CD4-positive, alpha-beta memory T cell (primary cell): ENCODE measurements around the gene TMEM63B. TPM values are rescaled to one million over a fixed set of nuclear protein-coding genes. Genes with fewer than 3 reads are reported as not detected.

ENCODE experiments used
- CTCF ChIA-PET: fragments of 350-600 bp; sonication (Branson Sonifier 250); formaldehyde crosslinking; loops from one replicate; lab custom pipeline; 2021; ENCODE audit warnings: inconsistent platforms; ENCODE audit not compliant: partially characterized antibody; lab: Charles Lee
- POLR2A ChIA-PET: fragments of 350-600 bp; sonication (Branson Sonifier 250); formaldehyde crosslinking; loops from one replicate; lab custom pipeline; 2021; ENCODE audit not compliant: partially characterized antibody; lab: Charles Lee
- DNase-seq, 5 donors: peaks; one replicate each; pipeline versions ENCODE4 v3.0.0 to v3.0.0-alpha.2; 2020 to 2022; ENCODE audit warnings: mixed read lengths in 1 of 5
- H3K27ac ChIP-seq: one replicate; pipeline ENCODE4 v1.7.0; 2013; ENCODE audit warnings: low read depth, low read length
- H3K27me3 ChIP-seq: 2 replicates; pipeline ENCODE4 v1.7.0; 2013; ENCODE audit warnings: mild to moderate bottlenecking, low read length, moderate library complexity; ENCODE audit not compliant: insufficient read depth
- H3K36me3 ChIP-seq: 2 replicates; pipeline ENCODE4 v1.7.0; 2013; ENCODE audit warnings: mild to moderate bottlenecking, low read length, moderate library complexity; ENCODE audit not compliant: insufficient read depth
- H3K4me1 ChIP-seq: 2 replicates; pipeline ENCODE4 v1.7.0; 2013; ENCODE audit warnings: mild to moderate bottlenecking, low read length, moderate library complexity; ENCODE audit not compliant: insufficient read depth
- H3K4me3 ChIP-seq, 2 donors: one replicate each; pipeline ENCODE4 v1.7.0; 2013; ENCODE audit warnings: low read length in 2 of 2, mild to moderate bottlenecking in 1 of 2
- H3K9me3 ChIP-seq, 2 donors: one replicate each; pipeline ENCODE4 v1.7.0; 2013; ENCODE audit warnings: low read length in 2 of 2, control low read depth in 1 of 2; ENCODE audit not compliant: control insufficient read depth in 1 of 2
- H3K27ac Mint-ChIP-seq, 7 donors: one replicate each; pipeline ENCODE4 v1.8.0; 2020 to 2021; ENCODE audit warnings: mixed read lengths in 7 of 7, mild to moderate bottlenecking in 6 of 7, inconsistent platforms in 3 of 7, moderate library complexity in 3 of 7
- H3K27me3 Mint-ChIP-seq, 2 donors: one replicate each; pipeline ENCODE4 v1.8.0; 2020 to 2021; ENCODE audit warnings: mixed read lengths in 2 of 2
- H3K36me3 Mint-ChIP-seq, 2 donors: one replicate each; pipeline ENCODE4 v1.8.0; 2020 to 2021; ENCODE audit warnings: mixed read lengths in 2 of 2, inconsistent platforms in 1 of 2, mild to moderate bottlenecking in 1 of 2
- H3K4me1 Mint-ChIP-seq, 4 donors: one replicate each; pipeline ENCODE4 v1.8.0; 2020 to 2021; ENCODE audit warnings: mixed read lengths in 4 of 4, mild to moderate bottlenecking in 1 of 4
- H3K4me3 Mint-ChIP-seq, 8 donors: one replicate each; pipeline ENCODE4 v1.8.0; 2020 to 2021; ENCODE audit warnings: mixed read lengths in 8 of 8, mild to moderate bottlenecking in 7 of 8, moderate library complexity in 6 of 8, inconsistent platforms in 3 of 8
- H3K9me3 Mint-ChIP-seq, 8 donors: one replicate each; pipeline ENCODE4 v1.8.0; 2020 to 2021; ENCODE audit warnings: mixed read lengths in 8 of 8, mild to moderate bottlenecking in 5 of 8, inconsistent platforms in 3 of 8, moderate library complexity in 1 of 8
- intact Hi-C: fragments of 100-400 bp; cut with micrococcal nuclease; formaldehyde crosslinking; loops from one replicate; pipeline ENCODE4 v1.15.1; 2023
- polyA plus RNA-seq, 2 donors: library from polyadenylated mRNA; unstranded; fragments of 300-500 nt; fragmentation: Illumina TruSeq; gene quantifications; one replicate each; pipeline ENCODE4 v1.2.3, GENCODE V29; 2021
- total RNA-seq, 2 experiments: library from RNA; stranded (reverse); gene quantifications; one replicate each; pipeline ENCODE4 v1.2.3, GENCODE V29; 2021

Gene TMEM63B
- total and polyA plus RNA-seq, 4 experiments from 2014 or later, result 0.91 to 24.1 (median 11.5) TPM

- H3K27ac ChIP-seq, result no peak overlapping the region
- intact Hi-C loops, result no loop called here
- DNase-seq, result no peak
- H3K4me3 ChIP-seq, result no peak overlapping the region
- no peaks in the 10 kb centered on the region for H3K4me1 ChIP-seq
- POLR2A ChIA-PET, result no interaction called here
- no peaks in the 10 kb centered on the region for H3K9me3 ChIP-seq
- H3K27me3 Mint-ChIP-seq, result peaks cover 2 to 8% of the 10 kb centered on the region in 2 donors
- CTCF ChIA-PET, result interaction anchor here (1.7 to 5.9 kb wide), 4 partner anchors 11 to 414 kb away, joined by 3 to 79 read pairs (median 34); partner anchors contain the start of gene VEGFA
- H3K36me3 ChIP-seq, result no peaks in the 10 kb centered on the region
- H3K9me3 Mint-ChIP-seq, result no peaks in the 10 kb centered on the region
- H3K27me3 ChIP-seq, result no peaks in the 10 kb centered on the region
- no peak overlapping the region for H3K4me3 Mint-ChIP-seq
- H3K4me1 Mint-ChIP-seq, result peaks cover 0 to 4% (median under 1%) of the 10 kb centered on the region in 4 donors
- no peaks in the 10 kb centered on the region for H3K36me3 Mint-ChIP-seq
- no peak overlapping the region for H3K27ac Mint-ChIP-seq
Measured at GRCh38 chr6:44081753-44082152, 45.6 kb upstream of the TMEM63B start.

- Mint-ChIP-seq H3K9me3 (no peaks in the 10 kb centered on the region), H3K4me3 (no peak overlapping the region), H3K36me3 (no peaks in the 10 kb centered on the region), H3K4me1 (peaks cover 0 to 4% (median under 1%) of the 10 kb centered on the region in 4 donors), H3K27ac (no peak overlapping the region), H3K27me3 (peaks cover under 1 to 6% of the 10 kb centered on the region in 2 donors)
- Histone ChIP-seq H3K27ac (no peak overlapping the region), H3K9me3 (no peaks in the 10 kb centered on the region), H3K4me3 (no peak overlapping the region), H3K4me1 (no peaks in the 10 kb centered on the region), H3K36me3 (no peaks in the 10 kb centered on the region), H3K27me3 (no peaks in the 10 kb centered on the region)
- CTCF ChIA-PET, result interaction anchor here (1.1 to 5.9 kb wide), 3 partner anchors 8 to 416 kb away, joined by 4 to 79 read pairs (median 20); partner anchors contain the start of gene VEGFA
- POLR2A ChIA-PET, result no interaction called here
- no peak for DNase-seq
- intact Hi-C loops, result no loop called here
Measured at GRCh38 chr6:44082872-44083321, 44.5 kb upstream of the TMEM63B start.

- Mint-ChIP-seq H3K4me1 (peaks cover 0 to under 1% (median 0%) of the 10 kb centered on the region in 4 donors), H3K27me3 (no peaks in the 10 kb centered on the region), H3K4me3 (no peak overlapping the region), H3K36me3 (no peaks in the 10 kb centered on the region), H3K9me3 (no peaks in the 10 kb centered on the region), H3K27ac (no peak overlapping the region)
- DNase-seq, result no peak
- Histone ChIP-seq H3K4me3 (no peak overlapping the region), H3K27me3 (no peaks in the 10 kb centered on the region), H3K9me3 (no peaks in the 10 kb centered on the region), H3K27ac (no peak overlapping the region), H3K4me1 (no peaks in the 10 kb centered on the region), H3K36me3 (no peaks in the 10 kb centered on the region)
- ChIA-PET CTCF (interaction anchor here (1.0 to 4.3 kb wide), 6 partner anchors 9 to 315 kb away, joined by 3 to 20 read pairs (median 4); partner anchors contain the start of gene VEGFA), POLR2A (no interaction called here)
- intact Hi-C loops, result no loop called here
Measured at GRCh38 chr6:44084231-44085014, 42.9 kb upstream of the TMEM63B start.

GRCh38 chr6:44085219-44085618 is 42.1 kb upstream of the TMEM63B start:
- Histone ChIP-seq H3K9me3 (no peaks in the 10 kb centered on the region), H3K27ac (no peak overlapping the region), H3K27me3 (no peaks in the 10 kb centered on the region), H3K4me1 (no peaks in the 10 kb centered on the region), H3K36me3 (no peaks in the 10 kb centered on the region), H3K4me3 (no peak overlapping the region)
- Mint-ChIP-seq H3K9me3 (no peaks in the 10 kb centered on the region), H3K4me3 (no peak overlapping the region), H3K27me3 (no peaks in the 10 kb centered on the region), H3K4me1 (no peaks in the 10 kb centered on the region), H3K36me3 (no peaks in the 10 kb centered on the region), H3K27ac (no peak overlapping the region)
- POLR2A ChIA-PET, result no interaction called here
- no peak for DNase-seq
- intact Hi-C loops, result no loop called here
- CTCF ChIA-PET, result interaction anchor here (0.6 to 1.9 kb wide), 7 partner anchors 10 to 361 kb away, joined by 3 to 5 read pairs (median 4); partner anchors contain the start of gene VEGFA

- Mint-ChIP-seq H3K4me3 (no peak overlapping the region), H3K4me1 (no peaks in the 10 kb centered on the region), H3K27ac (no peak overlapping the region), H3K27me3 (no peaks in the 10 kb centered on the region), H3K36me3 (no peaks in the 10 kb centered on the region), H3K9me3 (no peaks in the 10 kb centered on the region)
- H3K36me3 ChIP-seq, result no peaks in the 10 kb centered on the region
- H3K4me1 ChIP-seq, result no peaks in the 10 kb centered on the region
- no peaks in the 10 kb centered on the region for H3K27me3 ChIP-seq
- no peak for DNase-seq
- POLR2A ChIA-PET, result no interaction called here
- no peak overlapping the region for H3K27ac ChIP-seq
- CTCF ChIA-PET, result interaction anchor here (1.0 to 2.2 kb wide), 4 partner anchors 12 to 363 kb away, joined by 4 to 9 read pairs (median 4); no protein-coding TSS in a partner anchor
- H3K4me3 ChIP-seq, result no peak overlapping the region
- no peaks in the 10 kb centered on the region for H3K9me3 ChIP-seq
- intact Hi-C loops, result no loop called here
Measured at GRCh38 chr6:44086931-44087574, 40.3 kb upstream of the TMEM63B start.

GRCh38 chr6:44087623-44088022 is 39.7 kb upstream of the TMEM63B start:
- H3K4me3 Mint-ChIP-seq, result no peak overlapping the region
- DNase-seq, result no peak
- H3K9me3 Mint-ChIP-seq, result no peaks in the 10 kb centered on the region
- H3K27ac Mint-ChIP-seq, result no peak overlapping the region
- no peaks in the 10 kb centered on the region for H3K27me3 Mint-ChIP-seq
- H3K4me3 ChIP-seq, result no peak overlapping the region
- POLR2A ChIA-PET, result no interaction called here
- H3K4me1 Mint-ChIP-seq, result no peaks in the 10 kb centered on the region
- intact Hi-C loops, result no loop called here
- H3K36me3 ChIP-seq, result no peaks in the 10 kb centered on the region
- no peaks in the 10 kb centered on the region for H3K27me3 ChIP-seq
- CTCF ChIA-PET, result interaction anchor here (2.2 kb wide), 1 partner anchor 11 kb away, joined by 9 read pairs; no protein-coding TSS in a partner anchor
- no peaks in the 10 kb centered on the region for H3K4me1 ChIP-seq
- H3K9me3 ChIP-seq, result no peaks in the 10 kb centered on the region
- H3K36me3 Mint-ChIP-seq, result no peaks in the 10 kb centered on the region
- H3K27ac ChIP-seq, result no peak overlapping the region
